ENCODE results near the gene BCL2L12. TPM values are rescaled to one million over a fixed set of nuclear protein-coding genes. Genes with fewer than 3 reads are reported as not detected.
A peak's percentile ranks its signal among the peaks of the same experiment; 100 is the strongest.

Gene BCL2L12
- total and polyA plus RNA-seq, 2 of the 13 experiments (the other 11 are each of a cell fraction or from before 2014, with no cell fraction given) = 26.8 to 40.8 TPM

DNA sequence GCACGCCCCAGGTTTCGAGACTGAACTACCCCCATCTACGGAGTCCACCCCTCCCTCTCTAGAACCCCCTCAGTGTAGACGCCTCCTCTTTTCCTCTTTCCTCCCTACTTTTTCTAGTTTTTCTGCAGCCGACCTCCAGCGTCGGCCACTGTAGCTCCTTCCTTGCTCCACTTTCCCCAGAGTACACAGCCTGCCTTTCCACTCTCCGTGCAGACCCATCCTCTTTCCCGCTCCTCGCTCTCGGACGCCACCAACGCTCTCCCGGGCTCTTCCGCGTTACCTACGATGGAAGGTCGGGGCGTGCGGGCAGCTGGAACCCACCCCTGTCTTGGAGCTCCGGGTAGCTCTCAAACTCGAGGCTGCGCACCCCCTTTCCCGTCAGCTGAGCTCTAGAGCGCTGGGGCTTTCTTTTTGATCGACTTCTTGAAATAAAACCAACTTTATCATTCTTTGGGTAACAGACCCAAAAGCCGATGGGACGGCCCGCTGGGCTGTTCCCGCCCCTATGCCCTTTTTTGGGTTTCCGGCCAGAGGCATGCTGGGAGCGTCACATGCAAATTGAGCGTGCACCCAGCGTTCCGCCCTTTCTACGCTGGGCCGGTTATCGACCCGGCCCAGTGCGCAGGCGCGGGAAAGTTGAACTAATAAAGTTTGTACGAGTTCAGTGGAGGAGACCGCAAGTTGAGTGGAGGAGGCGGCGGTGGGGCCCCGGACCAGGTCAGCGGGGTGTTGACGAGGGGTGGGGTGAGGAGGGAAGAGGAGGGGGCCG, at the start of gene BCL2L12, which contains the start of gene IRF3 (continued):
- TF ChIP-seq, protein P1, sequence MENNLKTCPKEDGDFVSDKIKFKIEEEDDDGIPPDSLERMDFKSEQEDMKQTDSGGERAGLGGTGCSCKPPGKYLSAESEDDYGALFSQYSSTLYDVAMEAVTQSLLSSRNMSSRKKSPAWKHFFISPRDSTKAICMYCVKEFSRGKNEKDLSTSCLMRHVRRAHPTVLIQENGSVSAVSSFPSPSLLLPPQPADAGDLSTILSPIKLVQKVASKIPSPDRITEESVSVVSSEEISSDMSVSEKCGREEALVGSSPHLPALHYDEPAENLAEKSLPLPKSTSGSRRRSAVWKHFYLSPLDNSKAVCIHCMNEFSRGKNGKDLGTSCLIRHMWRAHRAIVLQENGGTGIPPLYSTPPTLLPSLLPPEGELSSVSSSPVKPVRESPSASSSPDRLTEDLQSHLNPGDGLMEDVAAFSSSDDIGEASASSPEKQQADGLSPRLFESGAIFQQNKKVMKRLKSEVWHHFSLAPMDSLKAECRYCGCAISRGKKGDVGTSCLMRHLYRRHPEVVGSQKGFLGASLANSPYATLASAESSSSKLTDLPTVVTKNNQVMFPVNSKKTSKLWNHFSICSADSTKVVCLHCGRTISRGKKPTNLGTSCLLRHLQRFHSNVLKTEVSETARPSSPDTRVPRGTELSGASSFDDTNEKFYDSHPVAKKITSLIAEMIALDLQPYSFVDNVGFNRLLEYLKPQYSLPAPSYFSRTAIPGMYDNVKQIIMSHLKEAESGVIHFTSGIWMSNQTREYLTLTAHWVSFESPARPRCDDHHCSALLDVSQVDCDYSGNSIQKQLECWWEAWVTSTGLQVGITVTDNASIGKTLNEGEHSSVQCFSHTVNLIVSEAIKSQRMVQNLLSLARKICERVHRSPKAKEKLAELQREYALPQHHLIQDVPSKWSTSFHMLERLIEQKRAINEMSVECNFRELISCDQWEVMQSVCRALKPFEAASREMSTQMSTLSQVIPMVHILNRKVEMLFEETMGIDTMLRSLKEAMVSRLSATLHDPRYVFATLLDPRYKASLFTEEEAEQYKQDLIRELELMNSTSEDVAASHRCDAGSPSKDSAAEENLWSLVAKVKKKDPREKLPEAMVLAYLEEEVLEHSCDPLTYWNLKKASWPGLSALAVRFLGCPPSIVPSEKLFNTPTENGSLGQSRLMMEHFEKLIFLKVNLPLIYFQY (CRISPR knock-in tag; IDR thresholded peaks at IDR 0.05; ENCODE audit: borderline replicate concordance) = 0 out of 2 replicates have a peak, but pooled peaks have one; percentile 55
- 0 out of 2 replicates have a peak, but pooled peaks have one; percentile 75 for TF ChIP-seq MEIS1 (CRISPR knock-in tag; IDR thresholded peaks at IDR 0.05; ENCODE audit: borderline replicate concordance)
- 0 out of 2 replicates have a peak, but pooled peaks have one; percentile 28 for TF ChIP-seq DNMT3B (CRISPR knock-in tag; conservative IDR thresholded peaks at IDR 0.05)
- TF ChIP-seq KAT8 (CRISPR knock-in tag; IDR thresholded peaks at IDR 0.05) = peak; percentile 67
- TF ChIP-seq, protein P2, sequence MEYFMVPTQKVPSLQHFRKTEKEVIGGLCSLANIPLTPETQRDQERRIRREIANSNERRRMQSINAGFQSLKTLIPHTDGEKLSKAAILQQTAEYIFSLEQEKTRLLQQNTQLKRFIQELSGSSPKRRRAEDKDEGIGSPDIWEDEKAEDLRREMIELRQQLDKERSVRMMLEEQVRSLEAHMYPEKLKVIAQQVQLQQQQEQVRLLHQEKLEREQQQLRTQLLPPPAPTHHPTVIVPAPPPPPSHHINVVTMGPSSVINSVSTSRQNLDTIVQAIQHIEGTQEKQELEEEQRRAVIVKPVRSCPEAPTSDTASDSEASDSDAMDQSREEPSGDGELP (IDR thresholded peaks at IDR 0.05; ENCODE audit: borderline replicate concordance, low read depth) = 0 out of 2 replicates have a peak, but pooled peaks have one; percentile 11
- TF ChIP-seq SAP130 (CRISPR knock-in tag; IDR thresholded peaks at IDR 0.05; ENCODE audit: low read depth) = peak; percentile 86
- peak; percentile 72 for TF ChIP-seq PHF20 (CRISPR knock-in tag; IDR thresholded peaks at IDR 0.05)
- no peak for TF ChIP-seq MTA3 (CRISPR knock-in tag; IDR thresholded peaks at IDR 0.05)
- TF ChIP-seq ZNF264 (CRISPR knock-in tag; IDR thresholded peaks at IDR 0.05) = peak; percentile 73; the same call in 1 of the 2 replicates
- no peak for TF ChIP-seq ZNF878 (CRISPR knock-in tag; IDR thresholded peaks at IDR 0.05)
- TF ChIP-seq POLR2G (IDR thresholded peaks at IDR 0.05; ENCODE audit: low read depth, low read length) = peak; percentile 76
- 0 out of 2 replicates have a peak, but pooled peaks have one; percentile 43 for TF ChIP-seq ZNF761 (CRISPR knock-in tag; conservative IDR thresholded peaks at IDR 0.05)
- TF ChIP-seq, protein P3, sequence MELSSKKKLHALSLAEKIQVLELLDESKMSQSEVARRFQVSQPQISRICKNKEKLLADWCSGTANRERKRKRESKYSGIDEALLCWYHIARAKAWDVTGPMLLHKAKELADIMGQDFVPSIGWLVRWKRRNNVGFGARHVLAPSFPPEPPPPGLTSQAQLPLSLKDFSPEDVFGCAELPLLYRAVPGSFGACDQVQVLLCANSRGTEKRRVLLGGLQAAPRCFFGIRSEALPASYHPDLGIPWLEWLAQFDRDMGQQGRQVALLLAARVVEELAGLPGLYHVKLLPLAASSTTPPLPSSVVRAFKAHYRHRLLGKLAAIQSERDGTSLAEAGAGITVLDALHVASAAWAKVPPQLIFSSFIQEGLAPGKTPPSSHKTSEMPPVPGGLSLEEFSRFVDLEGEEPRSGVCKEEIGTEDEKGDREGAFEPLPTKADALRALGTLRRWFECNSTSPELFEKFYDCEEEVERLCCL (CRISPR knock-in tag; IDR thresholded peaks at IDR 0.05; ENCODE audit: borderline replicate concordance) = no peak
- TF ChIP-seq ADNP (CRISPR knock-in tag; IDR thresholded peaks at IDR 0.05) = no peak
- no peak for TF ChIP-seq KLF16 (CRISPR knock-in tag; IDR thresholded peaks at IDR 0.05)
- 0 out of 2 replicates have a peak, but pooled peaks have one; percentile 30 for TF ChIP-seq MEIS2 (CRISPR knock-in tag; IDR thresholded peaks at IDR 0.05)
- TF ChIP-seq FLYWCH1 (CRISPR knock-in tag; IDR thresholded peaks at IDR 0.05) = no peak
- TF ChIP-seq SRSF9 (IDR thresholded peaks at IDR 0.05; ENCODE audit: borderline replicate concordance, insufficient read depth, low read depth, low read length, poor library complexity, severe bottlenecking) = no peak
- TF ChIP-seq, protein P4, sequence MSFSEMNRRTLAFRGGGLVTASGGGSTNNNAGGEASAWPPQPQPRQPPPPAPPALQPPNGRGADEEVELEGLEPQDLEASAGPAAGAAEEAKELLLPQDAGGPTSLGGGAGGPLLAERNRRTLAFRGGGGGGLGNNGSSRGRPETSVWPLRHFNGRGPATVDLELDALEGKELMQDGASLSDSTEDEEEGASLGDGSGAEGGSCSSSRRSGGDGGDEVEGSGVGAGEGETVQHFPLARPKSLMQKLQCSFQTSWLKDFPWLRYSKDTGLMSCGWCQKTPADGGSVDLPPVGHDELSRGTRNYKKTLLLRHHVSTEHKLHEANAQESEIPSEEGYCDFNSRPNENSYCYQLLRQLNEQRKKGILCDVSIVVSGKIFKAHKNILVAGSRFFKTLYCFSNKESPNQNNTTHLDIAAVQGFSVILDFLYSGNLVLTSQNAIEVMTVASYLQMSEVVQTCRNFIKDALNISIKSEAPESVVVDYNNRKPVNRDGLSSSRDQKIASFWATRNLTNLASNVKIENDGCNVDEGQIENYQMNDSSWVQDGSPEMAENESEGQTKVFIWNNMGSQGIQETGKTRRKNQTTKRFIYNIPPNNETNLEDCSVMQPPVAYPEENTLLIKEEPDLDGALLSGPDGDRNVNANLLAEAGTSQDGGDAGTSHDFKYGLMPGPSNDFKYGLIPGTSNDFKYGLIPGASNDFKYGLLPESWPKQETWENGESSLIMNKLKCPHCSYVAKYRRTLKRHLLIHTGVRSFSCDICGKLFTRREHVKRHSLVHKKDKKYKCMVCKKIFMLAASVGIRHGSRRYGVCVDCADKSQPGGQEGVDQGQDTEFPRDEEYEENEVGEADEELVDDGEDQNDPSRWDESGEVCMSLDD (CRISPR knock-in tag; IDR thresholded peaks at IDR 0.05; ENCODE audit: borderline replicate concordance) = 0 out of 2 replicates have a peak, but pooled peaks have one; percentile 31
- TF ChIP-seq GABPB1 (CRISPR knock-in tag; IDR thresholded peaks at IDR 0.05) = peak; percentile 65

All from HepG2 (cell line).